ENCODE measurements around the gene AZU1.

DNA sequence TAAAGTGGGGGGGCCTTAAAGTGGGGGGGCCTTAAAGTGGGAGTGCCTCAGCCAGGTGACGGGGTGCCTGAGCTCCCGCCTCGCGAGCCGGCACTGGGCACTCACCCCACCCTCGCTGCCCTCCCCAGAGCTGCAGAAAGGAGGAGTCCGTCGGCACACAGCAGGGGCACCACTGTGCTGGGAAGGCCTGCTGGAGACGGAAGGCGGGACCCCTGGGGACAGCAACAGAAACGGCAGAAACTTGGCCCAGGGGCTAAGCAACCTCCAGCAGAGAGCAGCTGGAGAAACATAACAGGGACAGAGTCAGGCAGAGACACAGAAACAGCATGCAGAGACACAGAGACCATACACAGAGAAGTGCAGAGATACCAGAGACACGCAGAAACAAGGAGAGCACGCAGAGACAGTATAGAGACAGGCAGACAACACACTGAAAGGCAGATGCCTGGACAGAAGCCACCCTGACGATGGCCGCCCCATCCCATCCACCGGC, 39.7 kb downstream of the AZU1 start:
- TF ChIP-seq POLR2AphosphoS5 (IDR thresholded peaks at IDR 0.05) = no peak
- TF ChIP-seq, protein P1, sequence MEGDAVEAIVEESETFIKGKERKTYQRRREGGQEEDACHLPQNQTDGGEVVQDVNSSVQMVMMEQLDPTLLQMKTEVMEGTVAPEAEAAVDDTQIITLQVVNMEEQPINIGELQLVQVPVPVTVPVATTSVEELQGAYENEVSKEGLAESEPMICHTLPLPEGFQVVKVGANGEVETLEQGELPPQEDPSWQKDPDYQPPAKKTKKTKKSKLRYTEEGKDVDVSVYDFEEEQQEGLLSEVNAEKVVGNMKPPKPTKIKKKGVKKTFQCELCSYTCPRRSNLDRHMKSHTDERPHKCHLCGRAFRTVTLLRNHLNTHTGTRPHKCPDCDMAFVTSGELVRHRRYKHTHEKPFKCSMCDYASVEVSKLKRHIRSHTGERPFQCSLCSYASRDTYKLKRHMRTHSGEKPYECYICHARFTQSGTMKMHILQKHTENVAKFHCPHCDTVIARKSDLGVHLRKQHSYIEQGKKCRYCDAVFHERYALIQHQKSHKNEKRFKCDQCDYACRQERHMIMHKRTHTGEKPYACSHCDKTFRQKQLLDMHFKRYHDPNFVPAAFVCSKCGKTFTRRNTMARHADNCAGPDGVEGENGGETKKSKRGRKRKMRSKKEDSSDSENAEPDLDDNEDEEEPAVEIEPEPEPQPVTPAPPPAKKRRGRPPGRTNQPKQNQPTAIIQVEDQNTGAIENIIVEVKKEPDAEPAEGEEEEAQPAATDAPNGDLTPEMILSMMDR (IDR thresholded peaks at IDR 0.05) = no peak

Data from sigmoid colon (tissue), 4 donors.